Heart right ventricle (tissue), 16 donors: ENCODE results near the gene PNMA6F. TPM values are rescaled to one million over a fixed set of nuclear protein-coding genes. Genes with fewer than 3 reads are reported as not detected.

ENCODE experiments used
- ATAC-seq, 8 donors: fragments of 200-7000 bp; cut with Tn5 transposase; one replicate each; pipeline ENCODE4 v1.9.1; 2020; ENCODE audit warnings: mild to moderate bottlenecking in 8 of 8, moderate library complexity in 8 of 8, moderate number of reproducible peaks in 1 of 8
- DNase-seq, 2 donors: peaks; one replicate each; pipeline ENCODE4 v3.0.0-alpha.2; 2020
- H3K27ac ChIP-seq, 10 donors: fragments of 200-600 bp; sonication (generic) in 2 of 10; one replicate each; pipeline versions ENCODE4 v1.5.0 to v1.8.0; 2020 to 2022; ENCODE audit warnings: mild to moderate bottlenecking in 3 of 10
- H3K27me3 ChIP-seq, 7 donors: fragments of 200-600 bp; one replicate each; pipeline ENCODE4 v1.8.0; 2021 to 2022; ENCODE audit warnings: mild to moderate bottlenecking in 2 of 7
- H3K36me3 ChIP-seq, 9 donors: fragments of 200-600 bp; sonication (generic) in 1 of 9; one replicate each; pipeline versions ENCODE4 v1.5.0 to v1.8.0; 2020 to 2022; ENCODE audit warnings: mild to moderate bottlenecking in 2 of 9
- H3K4me1 ChIP-seq, 9 donors: fragments of 200-600 bp; sonication (generic) in 1 of 9; one replicate each; pipeline versions ENCODE4 v1.5.0 to v1.8.0; 2020 to 2022; ENCODE audit warnings: mild to moderate bottlenecking in 4 of 9
- H3K4me3 ChIP-seq, 10 donors: fragments of 200-600 bp; sonication (generic) in 2 of 10; one replicate each; pipeline versions ENCODE4 v1.5.0 to v1.8.0; 2020 to 2022; ENCODE audit warnings: mild to moderate bottlenecking in 7 of 10, moderate library complexity in 2 of 10
- H3K9me3 ChIP-seq, 11 donors: fragments of 200-600 bp in 10 of 11; sonication (generic) in 2 of 11; one replicate each; pipeline versions ENCODE4 v1.5.0 to v1.8.0; 2013 to 2022; ENCODE audit warnings: mild to moderate bottlenecking in 2 of 11, control low read depth in 1 of 11, moderate library complexity in 1 of 11
- WGBS, 2 donors: extraction: QIAGEN DNeasy Blood & Tissue Kit; methylation state at CpG; one replicate each; pipeline ENCODE4 v1.1.7; 2013; ENCODE audit warnings: inconsistent platforms in 1 of 2; 5-methylcytosine and 5-hydroxymethylcytosine counted together
- intact Hi-C, 10 donors: fragments of 100-400 bp; cut with DNase I; formaldehyde crosslinking; loops; one replicate each; pipeline versions ENCODE4 v1.11.1 to v1.14.2; 2022
- polyA plus RNA-seq, 2 donors: library from polyadenylated mRNA; stranded (reverse); fragments of 200-250 nt; gene quantifications; one replicate each; pipeline ENCODE4 v1.2.3, GENCODE V29; 2013
- total RNA-seq, 10 donors: library from RNA; stranded (reverse); fragmentation: NEBNext Ultra II Directional in 3 of 10; extraction: Animal tissue kit (Norgen Biotek cat#: 25700) in 3 of 10; gene quantifications; one replicate each; pipeline versions ENCODE4 v1.2.1 to v1.2.4, GENCODE V29; 2021 to 2023
- TF ChIP-seq, protein P1 (sequence below), 9 donors: fragments of 200-600 bp; sonication (generic) in 2 of 9; IDR thresholded peaks; one replicate each; pipeline versions ENCODE4 v1.5.0 to v1.8.0; 2021 to 2022; ENCODE audit warnings: antibody characterized with exemption in 9 of 9, mild to moderate bottlenecking in 5 of 9, moderate library complexity in 1 of 9
- donor health status: Arrhythmogenic right ventricular cardiomyopathy.
- donor health status: ischemic (EF 13 %, LVEDD 7.1; RV severe dilation, severe dysfunction).
- donor health status: healthy with polysubstance abuse.
- donor health status: DM: no; HTN: yes; CAD: no.
- donor health status: DM: no; HTN: no; CAD: no.
- donor health status: ischemic (EF 25% LVEDD 6.9; RV normal size, moderate dysfunction).
- donor health status: ischemic (EF 25% LVEDD 5.7; RV mildly dilated, moderate dysfunction).
- donor health status: healthy.
- donor health status: DM: yes; HTN: yes; CAD: no.
- donor health status: Ischemic cardiomyopathy.
- donor health status: ischemic (EF 35%, LVEDD 5.7; RV mildly dilated, moderate dysfunction).
- donor health status: nonischemic (EF 11% LVEDD 7.7; RV severe dilation, severe dysfunction).
- donor health status: DM: yes; HTN: yes; CAD: no.
- donor health status: PGD.
- donor health status: ischemic (EF 29% LVEDD 5.4; RV normal size, mild dysfunction).
- donor health status: nonischemic (EF 23%, LVEDD 6.1; RV moderate dilation, normal function).

Gene PNMA6F
- total and polyA plus RNA-seq, 12 donors, result not detected

DNA sequence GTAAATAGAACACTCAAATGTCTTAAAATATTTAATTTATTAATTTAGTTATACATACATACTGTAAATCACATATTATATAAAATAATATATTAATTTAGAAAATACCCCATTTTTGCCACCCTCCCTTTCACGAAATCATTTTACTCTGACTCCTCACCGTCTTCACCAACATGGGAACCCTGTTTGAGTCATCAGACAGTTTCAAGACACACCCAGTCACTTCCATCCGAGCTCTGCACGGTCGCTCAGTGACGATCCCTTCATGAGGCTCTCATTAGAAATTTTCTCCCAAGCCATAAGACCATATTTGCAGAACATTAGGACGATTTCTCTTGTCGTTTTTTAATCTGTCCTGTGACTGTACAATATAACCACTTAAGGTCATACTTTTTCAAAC lies 26.9 kb upstream of the PNMA6F start:
- peaks cover 0 to 4% (median 0%) of the 10 kb centered on the region in 7 donors for H3K27me3 ChIP-seq
- intact Hi-C loops, result no loop called here
- no peak for DNase-seq
- WGBS, 2 donors, result 94 to 95% methylated on average over 8 of the region's 8 CpGs
- no peak for ATAC-seq
- peaks cover 0 to 3% (median 0%) of the 10 kb centered on the region in 11 donors for H3K9me3 ChIP-seq
- TF ChIP-seq, protein P1, sequence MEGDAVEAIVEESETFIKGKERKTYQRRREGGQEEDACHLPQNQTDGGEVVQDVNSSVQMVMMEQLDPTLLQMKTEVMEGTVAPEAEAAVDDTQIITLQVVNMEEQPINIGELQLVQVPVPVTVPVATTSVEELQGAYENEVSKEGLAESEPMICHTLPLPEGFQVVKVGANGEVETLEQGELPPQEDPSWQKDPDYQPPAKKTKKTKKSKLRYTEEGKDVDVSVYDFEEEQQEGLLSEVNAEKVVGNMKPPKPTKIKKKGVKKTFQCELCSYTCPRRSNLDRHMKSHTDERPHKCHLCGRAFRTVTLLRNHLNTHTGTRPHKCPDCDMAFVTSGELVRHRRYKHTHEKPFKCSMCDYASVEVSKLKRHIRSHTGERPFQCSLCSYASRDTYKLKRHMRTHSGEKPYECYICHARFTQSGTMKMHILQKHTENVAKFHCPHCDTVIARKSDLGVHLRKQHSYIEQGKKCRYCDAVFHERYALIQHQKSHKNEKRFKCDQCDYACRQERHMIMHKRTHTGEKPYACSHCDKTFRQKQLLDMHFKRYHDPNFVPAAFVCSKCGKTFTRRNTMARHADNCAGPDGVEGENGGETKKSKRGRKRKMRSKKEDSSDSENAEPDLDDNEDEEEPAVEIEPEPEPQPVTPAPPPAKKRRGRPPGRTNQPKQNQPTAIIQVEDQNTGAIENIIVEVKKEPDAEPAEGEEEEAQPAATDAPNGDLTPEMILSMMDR (IDR thresholded peaks at IDR 0.05), result no peak
- H3K4me1 ChIP-seq, result no peaks in the 10 kb centered on the region
- H3K4me3 ChIP-seq, result no peak overlapping the region
- no peak overlapping the region for H3K27ac ChIP-seq
- peaks cover 0 to 60% (median 0%) of the 10 kb centered on the region in 9 donors for H3K36me3 ChIP-seq

DNA sequence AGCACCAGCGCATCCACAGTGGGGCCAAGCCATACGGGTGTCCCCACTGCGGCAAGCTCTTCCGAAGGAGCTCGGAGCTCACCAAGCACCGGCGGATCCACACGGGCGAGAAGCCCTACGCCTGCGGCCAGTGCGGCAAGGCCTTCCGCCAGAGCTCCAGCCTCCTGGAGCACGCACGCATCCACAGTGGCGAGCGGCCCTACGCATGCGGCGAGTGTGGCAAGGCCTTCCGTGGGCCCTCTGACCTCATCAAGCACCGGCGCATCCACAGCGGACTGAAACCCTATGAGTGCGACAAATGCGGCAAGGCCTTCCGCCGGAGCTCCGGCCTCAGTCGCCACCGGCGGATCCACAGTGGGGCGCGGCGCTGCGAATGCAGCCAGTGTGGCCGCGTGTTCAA lies 26.0 kb upstream of the PNMA6F start:
- Histone ChIP-seq H3K27me3 (peaks cover 0 to 4% (median 0%) of the 10 kb centered on the region in 7 donors), H3K9me3 (peaks cover 0 to 3% (median 0%) of the 10 kb centered on the region in 11 donors), H3K4me3 (no peak overlapping the region), H3K4me1 (peaks cover 0 to 2% (median 0%) of the 10 kb centered on the region in 9 donors), H3K27ac (no peak overlapping the region), H3K36me3 (peaks cover 0 to 60% (median 0%) of the 10 kb centered on the region in 9 donors)
- intact Hi-C loops, result no loop called here
- no peak for ATAC-seq
- TF ChIP-seq, protein P1 (IDR thresholded peaks at IDR 0.05), result no peak
- no peak for DNase-seq
- 97 to 99% methylated on average over 23 to 38 of the region's 38 CpGs for WGBS, 2 donors

DNA sequence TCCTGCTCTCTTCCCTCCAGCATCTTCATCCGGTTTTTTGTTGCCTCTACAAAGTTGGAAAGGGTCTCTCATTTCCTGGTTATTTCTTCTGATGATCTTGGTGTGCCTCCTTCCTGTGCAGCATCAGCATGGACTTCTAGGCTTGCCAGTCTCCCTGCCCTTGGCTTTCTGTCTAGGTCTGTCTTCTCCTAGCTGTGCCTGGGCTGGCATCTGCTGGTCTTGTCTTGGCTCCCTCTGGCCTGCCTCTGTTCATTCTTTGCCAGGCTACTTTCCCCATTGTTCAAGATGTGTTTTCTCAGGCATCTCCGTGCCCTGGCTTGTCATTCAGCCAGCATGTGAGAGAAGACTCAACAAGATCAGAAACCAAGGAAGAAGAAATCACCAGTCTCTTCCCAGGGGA lies 22.1 kb upstream of the PNMA6F start:
- DNase-seq (no peak), ATAC-seq (no peak)
- peaks cover 0 to 5% (median 0%) of the 10 kb centered on the region in 9 donors for H3K4me1 ChIP-seq
- peaks cover 0 to 49% (median 0%) of the 10 kb centered on the region in 9 donors for H3K36me3 ChIP-seq
- 76 to 77% methylated on average over 2 of the region's 2 CpGs for WGBS, 2 donors
- no peak overlapping the region for H3K4me3 ChIP-seq
- intact Hi-C loops, result no loop called here
- TF ChIP-seq, protein P1 (IDR thresholded peaks at IDR 0.05), result no peak
- peaks cover 0 to 4% (median 0%) of the 10 kb centered on the region in 7 donors for H3K27me3 ChIP-seq
- H3K9me3 ChIP-seq, result peaks cover 0 to 8% (median 0%) of the 10 kb centered on the region in 11 donors
- H3K27ac ChIP-seq, result no peak overlapping the region

DNA sequence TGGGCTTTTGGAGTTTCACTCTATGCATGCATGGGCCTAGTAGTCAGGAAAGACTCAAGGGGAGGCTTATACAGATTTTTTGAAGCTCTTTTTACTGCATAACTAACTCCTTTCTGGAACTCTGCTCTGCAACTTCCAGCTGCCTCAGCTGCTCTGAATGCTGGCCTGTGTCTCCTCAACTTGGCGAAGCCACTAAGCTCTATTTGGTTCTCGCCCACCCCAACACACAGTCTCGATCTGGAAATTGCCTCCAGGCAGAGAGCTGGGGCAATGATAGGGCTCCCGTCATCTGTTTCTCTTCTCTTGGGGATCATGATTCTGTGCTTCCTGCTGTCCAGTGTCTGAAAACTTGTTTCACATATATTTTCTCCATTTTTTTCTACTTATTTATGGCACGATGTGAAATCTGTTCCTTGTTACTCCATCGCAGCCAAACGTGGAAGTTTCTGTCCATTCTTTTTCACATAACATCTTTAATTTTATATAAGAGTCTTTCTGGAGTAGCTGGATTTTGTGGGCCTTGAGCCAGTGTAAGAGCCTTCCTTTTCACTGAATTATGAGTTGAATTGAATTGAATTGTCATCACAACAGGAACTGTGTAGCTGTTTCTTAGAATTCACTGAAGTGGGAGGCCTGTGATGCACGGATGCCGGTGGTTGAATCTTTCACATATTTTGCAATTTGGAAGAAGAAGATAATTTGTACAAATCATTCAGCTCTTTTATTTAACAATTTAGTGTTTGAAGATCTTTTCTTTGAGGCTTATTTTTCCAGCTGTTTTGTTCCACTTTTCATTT lies 21.4 kb upstream of the PNMA6F start:
- Histone ChIP-seq H3K9me3 (peaks cover 0 to 8% (median 0%) of the 10 kb centered on the region in 11 donors), H3K4me3 (no peak overlapping the region), H3K4me1 (peaks cover 0 to 5% (median 0%) of the 10 kb centered on the region in 9 donors), H3K36me3 (peaks cover 0 to 41% (median 0%) of the 10 kb centered on the region in 9 donors), H3K27me3 (peaks cover 0 to 4% (median 0%) of the 10 kb centered on the region in 7 donors), H3K27ac (no peak overlapping the region)
- DNase-seq (no peak), ATAC-seq (no peak)
- WGBS, 2 donors, result 65 to 78% methylated on average over 9 of the region's 9 CpGs
- TF ChIP-seq, protein P1 (IDR thresholded peaks at IDR 0.05), result no peak
- intact Hi-C loops, result no loop called here
